ENCODE data around the gene CST8. TPM values are rescaled to one million over a fixed set of nuclear protein-coding genes. Genes with fewer than 3 reads are reported as not detected.
"Not testable (repeated sequence)": the region's sequence is repeated elsewhere in the genome, so short reads cannot be mapped to it uniquely, and the experiment has no call there.

Gene CST8, protein sequence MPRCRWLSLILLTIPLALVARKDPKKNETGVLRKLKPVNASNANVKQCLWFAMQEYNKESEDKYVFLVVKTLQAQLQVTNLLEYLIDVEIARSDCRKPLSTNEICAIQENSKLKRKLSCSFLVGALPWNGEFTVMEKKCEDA
- not detected for polyA plus RNA-seq (2012; ENCODE audit: insufficient read depth, insufficient read length)

DNA sequence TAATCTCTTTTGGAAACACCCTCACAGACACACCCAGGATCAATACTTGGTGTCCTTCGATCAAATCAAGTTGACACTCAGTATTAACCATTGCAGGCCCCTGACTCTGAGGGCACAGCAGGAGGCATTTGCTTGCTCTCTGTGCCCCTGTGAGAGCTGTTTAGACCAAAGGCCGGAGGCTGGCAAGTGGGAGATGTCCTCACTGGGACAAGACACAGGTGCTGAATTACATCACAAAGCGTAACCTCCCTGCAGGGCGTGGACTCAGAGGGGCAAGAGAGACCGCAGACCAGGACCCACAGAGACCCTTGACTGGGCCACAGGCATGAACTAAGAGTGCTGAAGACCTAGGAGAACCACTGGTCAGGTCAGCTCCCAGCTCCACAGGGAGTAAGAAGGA lies at the start of gene CST8:
Gene CST8, plus strand, starts transcription at position 301 of the 400 bp plus-strand sequence. CDS start 551 bp downstream, outside the sequence.
- H3K4me3 ChIP-seq (ENCODE audit: low read length), result no peak within 1 kb of the TSS
- DNase-seq (ENCODE audit: low read depth, low spot score), result no peak

DNA sequence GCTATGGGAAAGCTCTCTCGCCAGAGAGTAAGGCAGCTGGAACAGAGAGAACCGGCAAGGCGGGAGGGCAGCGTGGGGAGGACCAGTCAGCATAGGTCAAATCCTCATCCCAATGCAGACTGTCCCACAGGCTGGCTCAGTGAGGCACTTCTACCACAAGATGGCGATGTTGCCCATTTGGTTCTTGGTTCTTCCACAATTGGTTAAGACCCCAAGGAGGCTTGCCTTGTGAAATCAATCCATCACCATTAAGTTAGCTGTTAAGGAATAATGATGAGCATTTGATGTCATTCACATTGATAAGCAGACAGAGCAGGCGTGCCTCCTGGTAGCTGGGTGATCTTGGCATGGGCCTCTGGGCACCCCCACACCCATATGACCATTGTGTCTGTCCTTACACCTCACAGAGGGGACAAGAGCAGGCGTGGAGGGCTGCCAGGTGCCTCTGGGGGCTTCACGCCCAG lies 49.0 kb upstream of the CST8 start:
- DNase-seq (ENCODE audit: low read depth, low spot score), result peak; percentile 64
- no peak overlapping the region for H3K4me3 ChIP-seq (ENCODE audit: low read length)

DNA sequence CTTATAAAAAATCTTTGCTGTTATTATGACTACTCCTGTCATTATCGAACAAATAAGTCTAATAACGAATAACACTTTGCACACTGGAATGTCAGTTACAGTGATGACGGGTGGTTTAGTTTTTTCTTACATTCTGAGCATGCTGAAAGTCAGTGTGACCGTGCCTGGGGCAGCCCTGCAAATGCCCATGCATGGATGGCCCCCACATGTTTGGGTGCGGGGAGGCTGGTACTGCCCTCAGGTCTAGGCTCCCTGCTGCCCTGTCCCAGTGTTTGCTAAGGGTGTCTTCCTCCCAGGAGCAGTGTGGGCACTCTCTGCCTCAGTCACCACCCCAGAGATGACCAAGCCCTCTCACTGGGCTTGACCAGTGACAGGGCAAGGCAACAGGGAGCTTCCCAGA lies 48.5 kb upstream of the CST8 start:
- no peak overlapping the region for H3K4me3 ChIP-seq (ENCODE audit: low read length)
- DNase-seq (ENCODE audit: low read depth, low spot score), result no peak

DNA sequence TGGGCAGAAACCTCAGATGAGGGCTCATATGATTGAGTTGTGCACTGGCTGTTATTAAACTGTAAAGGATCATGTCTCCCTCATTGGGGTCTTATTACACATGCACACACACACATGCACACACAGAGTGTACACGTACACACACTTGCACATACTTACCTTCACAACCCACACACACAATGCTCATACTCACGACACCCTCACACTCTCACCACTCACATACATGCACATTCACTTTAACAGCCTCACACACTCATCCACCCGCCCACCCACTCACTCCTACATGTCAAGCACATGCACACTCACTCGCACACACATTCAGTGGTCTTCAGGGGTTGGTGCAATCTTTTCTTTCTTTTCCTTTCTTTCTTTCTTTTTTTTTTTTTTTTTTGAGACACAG lies 46.1 kb upstream of the CST8 start:
- no peak for DNase-seq (ENCODE audit: low read depth, low spot score)
- no peak overlapping the region for H3K4me3 ChIP-seq (ENCODE audit: low read length)

DNA sequence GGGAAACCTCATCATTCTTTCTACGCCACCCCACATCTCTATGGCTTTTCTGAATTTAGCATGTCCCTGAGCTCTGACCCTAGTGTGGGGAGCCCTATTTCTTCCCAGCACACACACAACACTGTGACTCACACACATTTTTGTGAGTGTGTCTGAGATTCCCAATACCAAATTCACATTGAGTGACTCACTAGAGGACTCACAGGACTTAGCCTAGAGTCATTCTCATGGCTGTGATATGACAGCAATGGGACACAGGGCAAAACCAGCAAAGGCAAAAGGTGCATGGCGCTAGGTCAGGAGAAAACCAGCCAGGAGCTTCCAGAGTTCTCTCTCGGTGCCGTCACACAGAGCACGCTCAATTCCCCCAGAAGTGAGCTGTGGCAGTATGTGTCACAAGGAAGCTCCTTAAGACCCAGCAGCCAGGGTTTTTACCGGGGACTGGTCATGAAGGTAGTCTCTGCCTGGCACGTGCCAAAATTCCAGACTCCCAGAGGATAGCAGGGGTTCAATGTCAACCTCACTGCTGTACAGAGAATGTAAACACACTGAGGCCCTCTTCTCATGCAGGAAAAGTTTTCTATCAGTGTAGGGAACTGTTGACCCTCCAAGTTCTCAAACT lies 45.2 kb upstream of the CST8 start:
- DNase-seq (ENCODE audit: low read depth, low spot score), result no peak

DNA sequence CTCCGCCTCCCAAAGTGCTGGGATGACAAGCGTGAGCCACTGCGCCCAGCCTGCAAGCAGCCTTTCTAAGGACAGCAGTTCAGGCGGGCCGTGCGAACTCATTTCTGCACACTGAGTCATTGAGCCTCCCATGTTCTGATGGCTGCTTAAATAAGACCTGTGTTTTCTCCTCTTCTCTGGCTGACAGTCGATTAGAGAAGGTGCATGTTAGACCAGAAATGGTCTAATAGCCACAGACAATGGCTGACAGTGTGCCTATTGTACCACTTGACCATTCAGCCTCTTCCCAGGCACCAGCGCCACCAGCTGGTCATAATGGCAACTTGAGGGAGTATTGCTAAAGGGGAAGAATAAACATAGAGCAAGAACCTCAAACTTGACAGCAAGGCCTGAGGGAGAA lies 44.4 kb upstream of the CST8 start:
- H3K4me3 ChIP-seq (ENCODE audit: low read length), result no peak overlapping the region
- DNase-seq (ENCODE audit: low read depth, low spot score), result no peak

More for the DNA sequence above, 45.2 kb upstream of the CST8 start:
- no peak overlapping the region for H3K4me3 ChIP-seq (ENCODE audit: low read length)

DNA sequence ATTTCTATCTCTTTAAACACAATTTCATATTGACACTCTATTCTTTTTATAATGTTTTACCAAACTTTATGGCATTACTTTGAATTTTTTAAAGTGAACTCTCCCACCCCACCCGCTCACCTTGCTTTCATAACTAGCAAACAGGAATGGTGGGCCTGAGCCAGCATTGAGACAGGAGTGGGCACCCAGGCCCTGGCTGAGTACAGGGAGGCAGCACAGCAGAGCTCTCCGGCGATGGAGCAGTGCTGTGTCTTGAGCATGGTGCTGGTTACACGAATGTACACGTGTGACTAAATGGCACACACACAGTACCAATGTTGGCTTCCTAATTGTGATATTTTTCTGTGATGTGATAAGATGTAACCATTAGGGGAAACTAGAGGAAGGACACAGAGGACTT lies 42.8 kb upstream of the CST8 start:
- no peak for DNase-seq (ENCODE audit: low read depth, low spot score)
- no peak overlapping the region for H3K4me3 ChIP-seq (ENCODE audit: low read length)

DNA sequence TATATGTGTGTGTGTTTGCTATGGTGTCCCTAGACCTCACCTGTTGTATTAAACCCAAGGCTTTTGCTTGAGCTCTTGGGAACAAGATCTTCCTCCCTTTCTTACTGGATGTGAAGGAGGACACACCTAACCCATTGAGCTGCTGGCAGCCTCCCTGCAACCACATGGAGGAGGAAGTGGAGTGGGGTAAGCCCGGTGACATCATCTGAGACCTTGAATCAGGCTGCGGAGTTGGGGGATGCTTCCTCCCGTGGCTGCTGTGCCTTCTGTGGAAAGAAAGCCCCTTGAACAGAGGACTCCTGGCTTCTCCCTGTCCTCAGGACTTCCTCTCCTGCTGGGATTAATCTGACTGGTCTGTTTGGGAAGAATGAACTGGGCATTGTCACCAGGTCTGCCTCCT lies 41.5 kb upstream of the CST8 start:
- peak; percentile 67 for DNase-seq (ENCODE audit: low read depth, low spot score)

DNA sequence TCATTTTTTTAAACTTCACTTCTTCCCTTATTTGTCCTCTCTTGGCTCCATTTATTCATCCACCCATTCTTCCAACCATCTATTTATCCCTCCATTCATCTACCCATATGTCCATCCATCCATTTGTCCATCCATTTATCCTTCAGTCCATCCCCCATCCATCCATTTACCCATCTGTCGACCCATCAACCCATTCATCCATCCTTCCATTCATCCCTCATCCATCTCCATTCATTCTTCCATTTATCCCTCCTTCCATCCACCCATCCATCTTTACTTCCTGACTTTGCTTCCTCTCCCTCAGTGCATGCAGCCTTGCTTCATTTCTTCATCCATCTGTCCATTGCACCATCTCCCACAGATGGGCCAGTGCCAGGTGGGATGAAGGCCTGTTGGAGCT lies 40.0 kb upstream of the CST8 start:
- no peak overlapping the region for H3K4me3 ChIP-seq (ENCODE audit: low read length)
- no peak for DNase-seq (ENCODE audit: low read depth, low spot score)

More for the DNA sequence above, 41.5 kb upstream of the CST8 start:
- no peak overlapping the region for H3K4me3 ChIP-seq (ENCODE audit: low read length)

DNA sequence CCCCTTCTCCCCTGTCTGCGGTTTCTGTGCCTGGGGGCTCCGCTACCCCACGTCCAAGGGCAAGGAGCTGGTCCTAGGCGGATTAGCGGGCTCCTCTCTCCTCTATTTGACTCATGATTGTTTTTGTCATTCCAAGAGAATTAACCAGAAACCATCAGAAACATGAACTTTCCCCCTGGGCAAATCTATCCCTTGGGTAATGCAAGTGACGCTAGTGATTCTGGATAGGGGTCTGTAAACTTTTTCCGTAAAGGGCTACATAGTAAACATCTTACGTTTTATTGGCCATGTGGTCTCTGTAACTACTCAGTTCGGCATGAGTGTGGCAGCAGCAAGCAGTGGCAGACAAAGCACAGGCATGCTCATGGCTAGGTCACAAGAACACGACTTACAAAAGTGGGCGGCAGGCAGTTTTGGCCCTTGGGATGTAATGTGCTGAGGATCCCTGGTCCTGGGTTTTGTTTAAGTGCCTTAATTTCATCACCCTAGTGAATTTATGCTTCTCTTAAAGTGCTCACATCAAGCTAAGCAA lies 38.9 kb upstream of the CST8 start:
- DNase-seq (ENCODE audit: low read depth, low spot score), result no peak
- no peak overlapping the region for H3K4me3 ChIP-seq (ENCODE audit: low read length)

DNA sequence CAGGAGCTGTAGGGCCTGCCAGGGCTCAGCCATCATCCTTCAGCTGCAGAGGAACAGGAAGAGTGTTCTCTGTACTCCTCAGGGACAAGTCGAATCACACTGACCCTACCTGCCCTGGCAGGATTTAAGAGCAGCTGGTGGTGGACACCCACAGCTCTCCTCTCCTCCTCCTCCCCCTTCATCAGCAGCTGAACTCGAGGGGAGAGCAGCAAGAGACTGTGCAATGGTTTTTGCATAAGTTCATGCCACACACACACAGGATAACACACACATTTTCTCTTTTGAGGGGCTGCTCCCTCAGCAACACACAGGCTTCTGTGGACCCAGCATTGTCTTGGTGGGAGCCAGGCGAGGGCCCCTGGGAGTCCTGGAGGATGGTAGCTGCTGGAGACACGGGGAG lies 38.1 kb upstream of the CST8 start, which contains the start of gene CST11:
Gene CST11, minus strand, starts transcription at position 101 of the 400 bp plus-strand sequence. Its CDS starts 65 bp downstream, at position 36.
- H3K4me3 ChIP-seq (ENCODE audit: low read length), result no peak within 1 kb of the TSS
- no peak for DNase-seq (ENCODE audit: low read depth, low spot score)

DNA sequence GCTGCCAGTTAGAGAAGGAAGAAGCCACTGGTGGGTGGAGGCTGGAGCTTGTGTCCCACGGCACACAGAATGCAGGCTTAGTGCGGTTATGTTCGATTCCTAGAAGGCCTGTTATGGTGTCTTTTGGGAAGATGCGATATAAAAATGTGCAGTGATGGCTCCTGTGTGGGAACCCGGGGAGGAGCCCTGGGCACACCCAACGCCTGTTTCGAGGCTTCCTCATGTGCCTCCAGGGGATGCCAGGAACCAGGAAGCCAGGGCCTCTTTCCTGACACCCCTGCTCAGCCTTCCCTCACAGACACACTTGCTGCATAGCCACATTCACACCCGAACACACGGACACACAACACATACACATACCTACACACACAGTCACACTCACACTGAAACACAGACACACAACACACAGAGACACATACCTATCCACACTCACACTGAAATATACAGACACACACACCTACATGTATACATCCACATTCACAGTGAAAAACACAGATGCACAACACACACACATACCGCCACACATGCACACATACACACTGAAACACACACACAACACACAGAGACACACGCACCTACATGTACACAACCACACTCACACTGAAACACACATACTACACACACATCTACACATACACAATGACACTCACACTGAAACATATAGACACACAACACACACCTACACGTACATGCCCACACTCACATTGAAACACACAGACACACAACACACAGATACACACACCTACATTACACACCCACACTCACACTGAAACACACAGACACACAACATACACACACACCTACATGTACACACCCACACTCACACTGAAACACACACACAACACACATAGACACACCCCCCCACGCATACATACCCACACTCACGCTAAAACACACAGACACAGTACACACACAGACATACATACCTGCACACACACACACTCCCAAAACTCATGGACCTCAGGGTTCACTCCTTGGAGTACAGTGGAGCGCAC lies 37.1 kb upstream of the CST8 start:
- DNase-seq (ENCODE audit: low read depth, low spot score), result no peak
- no peak overlapping the region for H3K4me3 ChIP-seq (ENCODE audit: low read length)

DNA sequence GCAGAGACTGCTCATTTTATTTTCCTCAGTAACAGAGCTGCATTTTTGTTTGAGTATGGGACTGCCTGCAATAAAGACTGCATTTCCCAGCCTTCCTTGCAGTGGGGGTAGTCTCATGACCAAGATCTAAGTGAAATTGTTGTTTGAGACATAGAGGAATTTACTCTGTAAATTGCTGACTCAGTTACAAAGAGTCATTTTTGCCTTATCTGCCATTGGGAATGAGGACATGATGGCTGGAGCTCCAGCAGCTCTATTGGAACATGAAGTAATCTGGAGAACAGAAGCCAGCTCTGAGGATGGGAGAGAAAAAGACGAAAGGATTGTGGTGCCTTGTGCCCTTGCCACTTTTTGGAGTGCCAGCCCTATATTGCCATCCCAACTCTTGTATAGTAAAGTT lies 36.1 kb upstream of the CST8 start:
- H3K4me3 ChIP-seq (ENCODE audit: low read length), result no peak overlapping the region
- no peak for DNase-seq (ENCODE audit: low read depth, low spot score)

DNA sequence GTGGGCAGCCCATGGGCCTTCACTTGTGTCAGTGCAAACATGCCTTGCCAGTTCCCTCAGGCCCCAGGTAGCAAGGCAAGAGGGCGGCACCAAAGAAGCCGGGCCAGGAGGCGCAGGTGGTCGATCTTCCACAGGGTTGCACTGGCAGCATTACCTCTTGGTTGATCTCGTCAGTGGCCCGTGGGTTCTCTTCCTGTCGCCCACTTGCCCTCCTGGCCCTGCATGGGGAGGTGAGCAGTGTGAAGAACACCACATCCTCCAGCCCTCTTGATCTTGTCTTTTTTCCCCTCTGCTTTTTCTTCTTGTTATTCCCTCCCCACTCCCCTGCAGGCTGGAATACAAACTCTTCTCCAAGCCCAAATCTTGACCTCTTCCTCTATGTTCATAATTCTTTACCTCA lies 35.3 kb upstream of the CST8 start:
- peak; percentile 28 for DNase-seq (ENCODE audit: low read depth, low spot score)
- no peak overlapping the region for H3K4me3 ChIP-seq (ENCODE audit: low read length)

DNA sequence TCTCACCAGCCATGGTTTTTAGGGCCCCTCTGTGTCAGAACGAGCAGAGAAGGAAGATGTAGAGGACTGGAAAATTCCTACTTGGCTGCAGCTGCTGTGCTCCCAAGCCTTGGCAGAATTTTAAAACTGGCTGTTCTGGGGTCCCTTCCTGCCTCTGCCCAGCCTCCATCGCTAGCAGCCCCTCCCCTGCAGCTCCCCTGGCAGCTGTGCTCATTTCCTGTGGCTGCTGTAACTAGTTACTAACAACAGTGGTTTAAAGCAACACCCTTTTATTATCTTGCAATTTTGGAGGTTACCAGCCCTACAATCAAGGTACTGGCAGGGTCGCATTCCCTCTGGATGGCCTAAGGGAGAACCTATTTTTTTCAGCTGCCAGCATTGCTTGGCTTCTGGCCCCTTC lies 34.5 kb upstream of the CST8 start:
- DNase-seq (ENCODE audit: low read depth, low spot score), result peak; percentile 58
- H3K4me3 ChIP-seq (ENCODE audit: low read length), result no peak overlapping the region; the same call in 1 of the 2 replicates

DNA sequence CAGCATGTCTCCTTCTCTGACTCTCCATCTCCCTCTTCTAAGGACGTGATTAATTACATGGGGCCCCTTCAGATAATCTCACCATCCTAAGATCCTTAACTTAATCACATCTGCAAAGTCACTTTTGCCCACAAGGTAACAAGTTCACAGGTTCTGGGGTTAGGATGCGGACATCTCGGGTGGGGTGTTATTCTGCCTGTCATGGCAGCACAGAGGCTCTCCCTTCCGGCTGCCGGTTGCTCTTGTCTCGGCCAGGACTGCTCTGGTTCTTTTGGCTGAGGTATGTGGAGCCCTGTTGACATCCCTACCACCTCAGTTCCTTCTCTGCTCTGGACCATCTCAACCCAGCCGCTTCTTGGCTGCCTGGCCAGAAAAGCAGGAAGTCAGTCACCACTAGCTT lies 34.0 kb upstream of the CST8 start:
- no peak for DNase-seq (ENCODE audit: low read depth, low spot score)
- no peak overlapping the region for H3K4me3 ChIP-seq (ENCODE audit: low read length)

DNA sequence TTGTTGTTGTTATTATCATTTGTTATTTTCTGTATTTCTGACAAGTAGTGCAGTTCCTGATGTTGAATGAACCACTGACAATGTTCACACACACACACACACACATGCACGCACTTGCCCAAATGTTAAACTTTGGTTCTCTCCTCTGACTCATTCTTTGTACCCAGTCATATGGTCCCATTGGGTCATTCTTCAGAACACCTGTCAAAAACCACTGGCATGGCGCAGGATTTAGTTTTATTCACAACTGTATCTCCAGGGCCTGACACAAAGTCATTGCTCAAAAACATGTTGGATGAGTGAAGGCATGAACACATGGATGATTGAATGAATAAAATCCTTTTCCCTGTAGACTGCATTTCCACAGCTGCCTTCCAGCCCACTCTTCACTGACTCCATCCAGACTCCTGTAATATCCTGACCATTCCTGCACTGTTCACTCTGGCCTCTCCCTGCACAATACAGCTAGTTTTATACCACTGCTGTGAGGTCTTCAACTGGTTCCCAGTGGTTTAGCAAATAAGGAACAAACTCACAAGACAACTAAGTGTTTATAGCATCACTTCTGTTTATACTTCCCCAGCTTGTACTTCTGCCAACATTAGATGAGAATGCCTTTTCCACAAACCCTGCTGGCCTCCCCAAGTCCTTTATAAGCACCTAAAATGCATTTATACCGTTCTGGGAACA lies 31.3 kb upstream of the CST8 start:
- DNase-seq (ENCODE audit: low read depth, low spot score), result no peak
- H3K4me3 ChIP-seq (ENCODE audit: low read length), result no peak overlapping the region

DNA sequence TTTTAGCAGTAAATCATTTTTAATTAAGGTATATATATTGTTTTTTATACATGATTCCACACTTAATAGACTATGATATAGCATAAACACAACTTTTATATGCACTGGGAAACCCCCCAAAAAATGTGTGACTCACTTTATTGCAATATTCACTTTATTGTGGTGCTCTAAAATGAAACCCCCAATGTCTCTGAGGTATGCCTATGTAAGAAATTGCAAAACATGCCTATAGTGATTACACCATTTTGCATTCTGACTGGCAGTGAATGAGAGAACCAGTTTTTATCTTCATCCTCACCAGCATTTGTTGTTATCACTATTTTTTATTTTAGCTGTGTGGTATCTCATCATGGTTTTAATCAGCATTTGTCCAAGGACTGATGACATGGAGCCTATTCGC lies 29.7 kb upstream of the CST8 start:
- no peak overlapping the region for H3K4me3 ChIP-seq (ENCODE audit: low read length)
- DNase-seq (ENCODE audit: low read depth, low spot score), result no peak

DNA sequence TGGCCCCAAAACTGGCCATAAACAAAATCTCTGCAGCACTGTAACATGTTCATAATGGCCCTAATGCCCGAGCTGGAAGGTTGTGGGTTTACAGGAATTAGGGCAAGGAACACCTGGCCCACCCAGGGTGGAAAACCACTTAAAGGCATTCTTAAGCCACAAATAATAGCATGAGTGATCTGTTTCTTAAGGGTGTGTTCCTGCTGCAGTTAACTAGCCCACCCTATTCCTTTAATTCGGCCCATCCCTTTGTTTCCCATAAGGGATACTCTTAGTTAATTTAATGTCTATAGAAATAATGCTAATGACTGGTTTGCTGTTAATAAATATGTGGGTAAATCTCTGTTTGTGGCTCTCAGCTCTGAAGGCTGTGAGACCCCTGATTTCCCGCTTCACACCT lies 24.0 kb upstream of the CST8 start:
- DNase-seq (ENCODE audit: low read depth, low spot score); H3K4me3 ChIP-seq (ENCODE audit: low read length): not testable (repeated sequence)
